ENCODE data around the gene CLEC14A.

The CLEC14A gene

DNA sequence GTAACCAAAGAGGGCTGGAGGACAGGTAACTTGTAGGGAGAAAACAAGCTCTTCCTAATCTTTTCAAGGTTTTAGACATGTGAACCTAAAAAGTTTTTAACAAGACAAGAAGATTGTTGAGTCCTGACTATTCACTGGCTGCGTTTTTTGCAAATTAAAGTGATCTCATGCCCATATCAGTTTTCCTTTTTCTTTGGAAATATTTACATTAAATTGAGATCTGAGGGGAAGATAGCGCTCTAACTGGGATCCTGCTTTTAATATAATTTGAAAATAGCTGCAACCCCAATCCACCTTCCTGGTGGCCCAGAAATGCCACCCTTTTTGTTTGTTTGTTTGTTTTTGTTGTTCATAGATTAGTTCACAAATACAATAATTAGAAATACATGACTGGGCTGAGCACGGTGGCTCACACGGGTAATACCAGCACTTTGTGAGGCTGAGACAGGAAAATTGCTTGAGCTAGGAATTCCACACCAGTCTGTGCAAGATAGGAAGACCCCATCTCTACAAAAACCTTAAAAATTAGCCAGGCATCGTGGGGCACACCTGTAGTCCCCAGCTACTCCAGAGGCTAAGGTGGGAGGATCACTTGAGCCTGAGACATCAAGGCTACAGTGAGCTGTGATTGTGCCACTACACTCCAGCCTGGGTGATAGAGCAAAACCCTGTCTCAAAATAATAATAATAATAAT lies 50.6 kb downstream of the CLEC14A start:
- DNase-seq, result no peak

GRCh38 chr14:38204719-38205115 lies 51.2 kb downstream of the CLEC14A start:
- DNase-seq, result no peak
